NCI-H748 (cell line): ENCODE measurements around the gene PLK5.
"Not testable (repeated sequence)": the region's sequence is repeated elsewhere in the genome, so short reads cannot be mapped to it uniquely, and the experiment has no call there.

ENCODE experiments used
- DNase-seq: peaks from one replicate; lab custom pipeline; 2025; ENCODE audit not compliant: unreplicated experiment; lab: John Stamatoyannopoulos, UW

PLK5 gene

DNA sequence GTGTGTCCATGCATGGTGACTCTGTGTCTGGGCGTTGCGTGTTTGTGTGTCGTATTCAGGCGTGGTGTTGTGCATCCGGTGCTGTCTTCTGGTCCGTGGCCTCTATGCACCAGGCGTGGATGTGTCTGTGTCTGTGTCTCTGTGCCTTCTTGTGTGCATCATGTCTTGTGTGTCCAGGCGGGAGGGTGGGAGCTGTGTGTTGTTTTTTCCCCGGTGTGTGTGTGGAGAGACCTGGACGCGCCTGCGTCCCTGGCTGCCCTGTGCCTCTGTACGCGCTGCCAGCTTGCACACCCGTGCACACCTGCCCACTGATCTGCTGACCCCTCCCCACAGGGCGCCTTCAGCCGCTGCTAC lies 1.1 kb downstream of the PLK5 start:
- no peak for DNase-seq

DNA sequence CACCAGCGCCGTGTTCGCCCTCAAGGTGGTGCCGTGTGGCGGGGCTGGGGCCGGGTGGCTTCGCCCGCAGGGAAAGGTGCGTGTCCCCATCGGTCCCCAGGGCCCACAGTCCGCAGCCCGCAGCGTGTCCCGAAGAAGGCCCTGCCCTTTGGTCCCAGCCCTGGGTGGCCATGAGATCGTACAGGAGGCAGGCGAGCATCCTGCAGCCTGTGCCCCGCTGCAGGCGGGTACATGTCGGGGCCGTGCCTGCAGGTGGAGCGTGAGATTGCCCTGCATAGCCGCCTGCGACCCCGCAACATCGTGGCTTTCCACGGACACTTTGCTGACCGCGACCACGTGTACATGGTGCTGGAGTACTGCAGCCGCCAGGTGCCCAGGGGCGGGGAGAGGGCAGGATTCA lies 1.5 kb downstream of the PLK5 start:
- DNase-seq, result no peak

DNA sequence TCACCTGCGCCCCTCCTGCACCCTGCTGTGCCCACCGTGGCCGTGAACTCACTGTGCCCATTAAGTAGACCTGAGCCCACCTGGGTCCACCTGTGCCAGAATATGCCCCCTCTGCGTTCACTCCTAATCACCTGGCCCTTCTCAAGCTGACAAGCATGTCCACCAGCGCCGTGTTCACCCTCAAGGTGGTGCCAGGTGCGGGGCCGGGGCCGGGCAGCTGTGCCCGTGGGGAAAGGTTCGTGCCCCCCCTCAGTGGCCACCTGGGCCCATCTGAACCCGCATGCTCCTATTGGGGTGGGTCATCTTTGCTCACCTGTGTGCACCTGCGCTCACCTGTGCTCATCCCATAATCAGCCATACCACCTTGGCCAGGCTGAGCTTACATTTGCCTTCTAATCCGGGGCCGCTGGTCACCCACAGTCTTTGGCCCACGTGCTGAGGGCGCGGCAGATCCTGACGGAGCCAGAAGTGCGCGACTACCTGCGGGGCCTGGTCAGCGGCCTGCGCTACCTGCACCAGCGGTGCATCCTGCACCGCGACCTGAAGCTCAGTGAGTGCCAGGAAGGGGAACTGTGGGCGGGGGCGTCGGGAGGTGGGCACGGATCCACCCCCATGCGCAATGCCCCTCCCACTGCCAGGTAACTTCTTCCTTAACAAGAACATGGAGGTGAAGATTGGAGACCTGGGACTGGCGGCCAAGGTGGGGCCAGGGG lies 2.3 kb downstream of the PLK5 start:
- no peak for DNase-seq

DNA sequence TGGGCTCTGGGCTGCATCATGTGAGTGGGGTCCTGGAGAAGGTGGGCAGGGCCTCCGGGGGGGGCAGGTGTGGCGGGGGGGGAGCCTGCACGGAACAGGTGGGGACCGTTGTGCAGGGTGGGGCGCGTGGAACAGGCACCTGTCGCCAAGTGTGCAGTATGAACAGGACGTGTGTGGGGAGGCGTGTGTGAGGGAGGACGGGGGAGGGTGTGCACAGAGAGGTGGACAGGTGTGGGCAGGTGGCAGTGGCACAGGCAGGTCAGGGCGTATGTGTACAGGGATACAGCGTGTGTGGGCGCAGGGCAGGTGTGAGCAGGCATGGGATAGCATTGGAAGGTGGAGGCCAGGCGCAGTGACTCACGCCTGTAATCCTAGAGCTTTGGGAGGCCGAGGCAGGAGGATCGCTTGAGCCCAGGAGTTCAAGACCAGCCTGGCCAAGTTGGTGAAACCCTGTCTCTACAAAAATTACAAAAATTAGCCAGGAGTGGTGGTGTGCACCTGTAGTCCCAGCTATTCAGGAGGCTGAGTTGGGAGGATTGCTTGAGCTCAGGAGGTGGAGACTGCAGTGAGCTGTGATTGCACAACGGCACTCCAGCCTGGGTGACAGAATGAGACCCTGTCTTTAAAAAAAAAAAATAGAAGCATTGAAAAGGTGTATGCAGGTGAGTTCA lies 3.2 kb downstream of the PLK5 start:
- DNase-seq, result no peak

DNA sequence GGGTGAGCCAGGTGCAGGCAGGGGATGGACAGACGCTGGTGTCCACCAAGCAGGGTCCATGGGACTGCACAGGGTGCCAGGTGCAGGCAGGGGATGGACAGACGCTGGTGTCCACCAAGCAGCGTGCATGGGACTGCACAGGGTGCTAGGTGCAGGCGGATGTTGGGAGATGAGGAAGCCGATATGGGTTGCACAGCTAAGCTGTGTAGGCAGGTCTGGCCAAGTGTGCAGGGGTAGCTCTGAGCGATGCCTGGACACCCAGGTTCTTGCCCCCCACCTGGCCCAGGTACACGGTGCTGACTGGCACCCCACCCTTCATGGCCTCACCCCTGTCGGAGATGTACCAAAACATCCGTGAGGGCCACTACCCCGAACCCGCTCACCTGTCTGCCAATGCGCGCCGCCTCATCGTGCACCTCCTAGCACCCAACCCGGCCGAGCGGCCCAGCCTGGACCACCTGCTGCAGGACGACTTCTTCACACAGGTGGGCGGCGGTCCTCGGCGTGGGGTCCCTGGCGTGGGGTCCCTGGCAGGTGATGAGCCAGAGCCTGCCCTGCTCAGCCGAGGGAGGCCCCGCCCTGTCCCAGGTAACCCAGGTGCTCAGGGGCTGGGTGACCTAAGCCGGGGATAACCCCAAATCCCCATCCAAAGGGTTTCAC lies 3.9 kb downstream of the PLK5 start:
- no peak for DNase-seq

DNA sequence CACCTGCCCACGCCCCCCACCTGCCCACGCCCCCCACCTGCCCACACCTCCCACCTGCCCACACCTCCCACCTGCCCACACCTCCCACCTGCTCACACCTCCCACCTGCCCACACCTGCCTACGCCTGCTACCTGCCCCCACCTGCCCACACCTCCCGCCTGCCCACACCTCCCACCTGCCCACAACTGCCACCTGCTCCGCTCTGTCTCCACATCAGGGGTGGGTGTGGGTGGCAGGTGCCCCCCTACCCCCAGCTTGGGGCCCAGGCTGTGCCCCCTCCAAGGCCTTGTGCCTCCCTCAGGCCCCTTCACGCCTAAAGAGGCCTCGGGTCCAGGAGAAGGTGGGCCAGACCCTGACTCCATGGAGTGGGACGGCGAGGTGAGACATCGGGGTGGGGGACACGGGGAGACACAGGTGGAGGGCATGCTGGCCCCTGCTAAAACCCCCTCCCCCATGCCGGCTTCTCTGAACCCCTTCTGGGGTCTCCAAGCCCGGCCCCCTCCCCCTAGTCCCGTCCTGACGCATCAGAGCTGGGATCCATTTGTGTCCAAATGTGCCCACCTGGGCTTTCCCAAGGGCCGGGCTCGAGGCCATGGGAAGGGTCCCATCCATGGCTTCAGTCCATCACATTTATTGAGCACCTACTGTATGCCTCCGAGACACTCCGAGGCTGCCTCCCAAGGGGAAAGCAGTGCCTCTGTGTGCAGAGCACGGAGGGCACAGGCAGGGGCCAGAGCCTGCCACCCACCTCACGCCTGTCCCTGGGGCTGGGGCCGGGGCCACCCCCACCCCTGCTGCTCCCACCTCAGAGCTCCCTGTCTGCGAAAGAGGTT lies 4.9 kb downstream of the PLK5 start:
- DNase-seq, result no peak

DNA sequence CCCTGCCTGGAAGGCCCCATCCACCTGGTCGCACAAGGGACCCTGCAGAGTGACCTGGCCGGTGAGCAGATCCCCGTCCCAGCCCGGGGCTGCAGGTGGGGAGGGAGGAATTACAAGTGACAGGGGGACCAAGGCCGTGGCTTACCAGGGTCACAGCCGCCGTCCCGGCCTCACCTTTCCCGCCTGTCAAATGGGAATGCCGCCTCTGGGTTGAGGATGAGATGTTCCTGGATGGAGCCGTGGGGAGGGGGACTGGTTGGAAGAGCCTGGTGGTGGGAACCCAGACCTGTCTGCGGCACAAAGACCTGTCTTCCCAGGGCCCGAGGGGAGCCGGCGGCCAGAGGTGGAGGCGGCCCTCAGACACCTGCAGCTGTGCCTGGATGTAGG lies 5.5 kb downstream of the PLK5 start:
- DNase-seq, result no peak

DNA sequence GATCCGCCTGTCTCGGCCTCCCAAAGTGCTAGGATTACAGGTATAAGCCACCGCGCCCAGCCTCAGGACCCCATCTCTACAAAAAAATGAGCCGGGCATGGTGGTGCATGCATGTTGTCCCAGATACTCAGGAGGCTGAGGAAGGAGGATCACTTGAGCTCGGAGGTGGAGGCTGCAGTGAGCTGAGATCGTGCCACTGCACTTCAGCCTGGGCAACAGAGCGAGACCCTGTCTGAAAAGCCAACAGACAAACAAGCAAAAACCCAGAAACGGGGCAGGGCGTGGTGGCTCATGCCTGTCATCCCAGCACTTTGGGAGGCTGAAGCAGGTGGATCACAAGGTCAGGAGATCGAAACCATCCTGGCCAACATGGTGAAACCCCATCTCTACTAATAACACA lies 7.0 kb downstream of the PLK5 start:
- DNase-seq, result not testable (repeated sequence)

DNA sequence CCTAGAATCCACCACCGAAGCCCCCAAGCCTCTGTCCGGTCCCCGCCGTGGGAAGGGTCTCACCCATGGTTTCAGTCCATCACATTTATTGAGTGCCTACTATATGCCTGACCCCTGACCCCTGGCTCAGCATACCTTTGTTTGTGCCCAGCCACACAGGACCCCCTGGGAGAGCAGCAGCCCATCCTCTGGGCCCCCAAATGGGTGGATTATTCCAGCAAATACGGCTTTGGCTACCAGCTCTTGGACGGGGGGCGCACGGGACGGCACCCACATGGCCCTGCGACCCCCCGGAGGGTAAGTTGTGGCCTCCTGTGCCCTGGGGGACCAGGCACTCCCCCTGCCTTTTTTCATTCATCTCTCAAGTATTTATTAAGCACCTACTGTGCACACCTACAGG lies 7.7 kb downstream of the PLK5 start:
- no peak for DNase-seq

DNA sequence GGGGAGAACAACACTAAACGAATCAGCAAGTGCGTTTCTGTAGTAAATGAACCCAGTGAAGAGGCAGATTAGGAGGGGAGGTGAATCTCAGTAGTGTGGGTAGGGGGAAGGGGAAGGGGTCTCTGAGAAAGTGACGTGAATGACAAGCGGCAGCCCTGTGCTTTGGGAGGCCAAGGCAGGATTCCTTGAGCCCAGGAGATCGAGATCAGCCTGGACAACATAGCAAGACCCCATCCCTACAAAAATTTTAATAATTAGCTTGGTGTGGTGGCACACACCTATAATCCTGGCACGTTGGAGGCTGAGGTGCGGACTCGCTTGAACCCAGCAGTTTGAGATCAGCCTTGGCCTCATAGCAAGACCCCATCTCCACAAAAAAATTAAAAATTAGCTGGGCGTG lies 8.1 kb downstream of the PLK5 start:
- DNase-seq, result no peak

DNA sequence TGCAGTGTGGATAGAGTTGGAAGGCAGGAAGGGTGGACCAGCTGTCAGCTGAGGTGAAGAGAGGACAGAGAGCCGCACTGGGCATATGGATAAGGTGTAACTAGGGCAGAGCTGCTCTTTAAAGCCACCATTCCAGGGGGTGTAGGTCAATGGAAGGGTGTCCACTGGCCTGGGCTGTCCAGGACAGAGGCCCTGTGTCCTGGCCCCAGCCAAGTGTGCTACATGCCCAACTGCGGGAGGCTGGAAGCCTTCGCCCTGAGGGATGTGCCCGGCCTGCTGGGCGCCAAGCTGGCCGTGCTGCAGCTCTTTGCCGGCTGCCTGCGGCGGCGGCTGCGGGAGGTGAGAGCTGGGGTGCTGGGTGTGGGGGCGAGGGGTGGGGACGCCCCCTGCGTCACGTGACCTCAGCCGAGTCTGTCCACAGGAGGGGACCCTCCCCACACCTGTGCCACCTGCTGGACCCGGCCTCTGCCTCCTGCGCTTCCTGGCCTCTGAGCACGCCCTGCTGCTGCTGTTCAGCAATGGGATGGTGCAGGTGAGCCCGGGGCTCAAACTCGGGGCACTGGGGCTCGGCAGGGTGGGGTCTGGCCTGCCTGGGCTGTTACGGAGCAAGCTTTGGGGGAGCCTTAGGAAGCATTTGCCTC lies 9.8 kb downstream of the PLK5 start:
- no peak for DNase-seq

DNA sequence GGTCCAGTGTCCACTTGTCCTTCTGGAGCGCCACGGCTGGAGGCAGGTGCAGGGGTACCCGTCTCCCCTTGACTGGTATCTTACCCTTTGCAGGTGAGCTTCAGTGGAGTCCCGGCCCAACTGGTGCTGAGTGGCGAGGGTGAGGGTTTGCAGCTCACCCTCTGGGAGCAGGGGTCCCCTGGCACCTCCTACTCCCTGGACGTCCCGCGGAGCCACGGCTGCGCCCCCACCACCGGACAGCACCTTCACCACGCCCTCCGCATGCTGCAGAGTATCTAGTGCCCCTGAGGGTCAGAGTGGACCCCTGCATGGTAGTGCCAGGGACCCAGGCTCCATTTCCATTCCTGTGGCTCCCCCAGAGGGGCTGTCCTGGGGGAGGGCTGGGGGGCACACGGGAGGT lies 11.1 kb downstream of the PLK5 start:
- DNase-seq, result no peak

DNA sequence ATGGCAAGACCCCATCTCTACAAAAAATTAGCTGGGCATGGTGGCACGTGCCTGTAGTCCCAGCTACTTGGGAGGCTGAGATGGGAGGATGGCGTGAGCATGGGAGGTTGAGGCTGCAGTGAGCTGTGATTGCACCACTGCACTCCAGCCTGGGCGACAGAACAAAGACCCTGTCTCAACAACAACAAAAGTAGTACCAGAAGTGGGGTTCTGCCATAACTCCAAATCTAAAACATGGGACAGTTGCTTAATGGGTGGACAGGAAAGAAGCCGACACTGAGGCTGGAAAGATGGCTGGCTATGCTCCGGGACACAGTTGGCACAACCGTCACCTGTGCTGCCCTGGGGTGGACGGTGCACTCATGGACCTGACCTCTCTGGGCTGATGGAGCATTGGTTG lies 11.8 kb downstream of the PLK5 start:
- DNase-seq, result not testable (repeated sequence)

DNA sequence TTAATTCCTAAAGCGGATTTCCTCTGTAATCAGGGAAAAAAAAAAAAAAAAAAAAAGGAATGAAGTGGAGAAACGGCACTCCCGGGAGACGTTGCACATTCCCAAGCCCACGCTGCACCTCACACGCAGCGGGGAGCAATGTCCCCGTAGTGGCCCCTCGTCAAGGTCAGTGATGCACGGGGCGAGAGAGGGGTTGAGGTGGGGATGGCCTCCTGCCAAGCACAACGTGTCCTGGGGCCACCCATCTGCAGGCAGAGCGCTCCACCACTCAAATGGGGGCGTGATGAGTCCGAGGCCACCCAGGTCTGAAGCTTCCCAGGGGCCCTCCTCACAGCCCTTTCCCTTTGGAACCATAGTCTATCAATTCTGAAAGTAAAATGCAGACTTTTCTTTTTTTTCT lies 15.1 kb downstream of the PLK5 start:
- no peak for DNase-seq

DNA sequence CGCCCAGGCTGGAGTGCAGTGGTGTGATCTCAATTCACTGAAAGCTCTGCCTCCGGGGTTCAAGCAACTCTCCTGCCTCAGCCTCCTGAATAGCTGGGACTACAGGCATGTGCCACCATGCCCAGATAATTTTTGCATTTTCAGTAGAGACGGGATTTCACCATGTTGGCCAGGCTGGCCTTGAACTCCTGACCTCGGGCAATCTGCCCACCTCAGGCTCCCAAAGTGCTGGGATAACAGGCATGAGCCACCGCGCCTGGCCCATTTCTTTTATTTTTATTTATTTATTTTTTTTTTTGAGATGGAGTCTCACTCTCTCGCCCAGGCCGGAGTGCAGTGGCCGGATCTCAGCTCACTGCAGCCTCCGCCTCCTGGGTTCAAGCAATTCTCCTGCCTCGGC lies 15.9 kb downstream of the PLK5 start:
- not testable (repeated sequence) for DNase-seq

DNA sequence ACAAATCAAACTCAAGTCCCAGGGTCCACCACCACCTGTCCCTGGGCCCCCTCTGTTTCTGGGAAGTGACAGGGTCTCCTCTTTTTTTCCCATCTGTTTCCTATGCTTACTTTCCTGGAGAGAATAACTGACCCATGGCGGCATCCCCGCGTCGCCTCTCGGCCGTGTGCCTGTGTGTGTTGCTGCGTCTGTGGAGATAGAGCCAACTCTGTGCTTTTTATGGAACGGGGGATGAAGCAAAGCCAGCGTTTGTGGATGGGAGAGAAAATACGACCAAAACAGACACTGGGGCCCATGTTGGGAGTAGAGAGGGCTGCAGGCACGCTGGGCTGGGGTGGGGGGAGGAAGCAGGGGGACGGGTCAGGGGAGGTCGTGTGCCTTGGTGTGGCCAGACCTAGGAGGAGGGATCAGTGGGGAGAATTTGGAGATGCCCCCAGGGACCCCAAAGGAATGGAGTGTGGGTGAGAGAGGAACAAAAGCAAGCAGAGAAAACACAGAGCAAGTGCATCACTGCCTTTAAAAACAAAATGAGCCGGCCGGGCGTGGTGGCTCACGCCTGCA lies 16.6 kb downstream of the PLK5 start:
- DNase-seq, result no peak

DNA sequence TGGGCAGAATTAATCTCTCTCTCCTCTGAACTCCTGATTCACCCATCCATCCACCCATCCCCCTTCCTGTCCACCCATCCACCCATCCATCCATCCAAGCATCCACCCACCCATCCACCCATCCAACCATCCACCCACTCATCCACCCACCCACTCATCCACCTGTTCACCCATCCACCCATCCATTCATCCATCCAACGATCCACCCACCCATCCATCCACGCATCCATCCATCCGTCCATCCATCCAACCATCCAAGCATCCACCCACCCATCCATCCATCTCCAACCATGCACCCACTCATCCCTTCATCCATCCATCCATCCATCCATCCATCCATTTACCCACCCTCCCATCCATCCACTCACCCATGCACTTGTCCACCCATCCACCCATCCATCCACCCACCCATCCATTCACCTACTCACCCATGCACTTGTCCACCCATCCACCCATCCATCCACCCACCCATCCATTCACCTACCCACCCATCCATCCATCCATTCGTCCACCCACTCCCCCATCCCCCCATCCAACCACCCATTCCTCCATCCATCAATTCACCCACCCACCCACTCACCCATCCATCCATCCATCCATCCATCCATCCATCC lies 25.6 kb downstream of the PLK5 start:
- DNase-seq, result no peak

DNA sequence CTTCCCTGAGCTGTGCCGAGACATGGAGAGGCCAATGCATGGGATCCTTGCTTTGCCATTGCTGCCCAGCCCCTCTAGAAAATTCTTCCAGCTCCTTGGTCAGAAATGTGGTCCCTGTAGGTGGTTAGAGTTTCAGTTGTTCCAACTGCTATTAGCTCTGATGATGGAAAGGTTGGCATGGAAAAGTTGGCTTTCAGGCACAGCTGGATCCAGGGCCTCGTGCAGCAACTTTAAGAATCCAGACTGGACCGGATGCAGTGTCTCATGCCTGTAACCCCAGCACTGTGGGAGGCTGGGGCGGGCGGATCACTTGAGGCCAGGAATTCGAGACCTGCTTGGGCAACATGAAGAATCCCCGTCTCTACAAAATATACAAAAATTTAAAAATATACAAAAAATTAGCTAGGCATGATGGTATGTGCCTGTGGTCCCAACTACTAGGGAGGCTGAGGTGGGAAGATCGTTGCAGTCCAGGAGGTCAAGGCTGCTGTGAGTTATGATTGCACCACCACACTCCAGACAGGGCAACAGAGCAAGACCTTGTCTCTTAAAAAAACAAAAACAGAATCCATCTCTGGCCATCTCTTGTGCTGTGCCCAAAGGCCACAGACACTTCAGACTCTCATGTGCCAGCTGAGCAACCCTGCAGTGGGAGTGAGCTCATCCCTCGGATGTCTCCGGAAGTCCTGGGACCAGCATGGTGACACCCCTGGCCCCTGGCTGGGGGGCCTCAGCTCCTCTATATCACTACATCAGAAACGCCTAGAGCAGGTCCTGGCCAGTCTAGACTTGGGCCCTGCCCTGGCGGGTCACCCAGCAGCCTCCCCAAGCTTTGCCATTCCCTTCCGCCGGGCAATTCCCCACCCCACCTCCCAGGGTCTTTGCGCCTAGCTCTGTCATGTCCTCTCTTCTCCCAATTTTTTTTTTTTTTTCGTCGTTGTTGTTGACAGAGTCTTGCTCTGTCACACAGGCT lies 27.5 kb downstream of the PLK5 start:
- DNase-seq, result no peak

DNA sequence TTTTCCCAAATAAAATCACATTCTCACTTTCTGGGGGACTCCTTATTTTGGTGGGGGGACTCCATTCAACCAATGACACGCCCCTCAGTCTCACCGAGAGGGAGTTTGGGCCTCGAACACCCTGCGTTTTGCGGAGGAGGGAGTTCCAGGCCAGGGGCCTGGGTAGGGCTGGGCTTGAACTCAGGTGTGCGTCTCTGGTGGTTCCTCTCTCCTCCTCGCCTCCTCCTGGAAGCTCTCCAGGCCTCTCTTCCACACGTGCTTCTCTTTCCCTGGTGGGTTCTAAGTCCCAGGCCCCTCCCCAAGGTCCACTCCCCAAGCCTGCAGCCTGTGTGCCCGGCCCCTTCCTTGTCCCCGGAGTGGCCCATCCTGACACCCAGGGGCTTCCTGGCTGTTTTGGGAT lies 29.5 kb downstream of the PLK5 start:
- no peak for DNase-seq
